Activated CD4-positive, alpha-beta T cell treated with anti-CD3 and anti-CD28 coated beads, Interleukin-10, Interleukin-2, amounts not matched to agents 100 ng/mL and 50 ng/mL, durations not matched to agents 16 hours and 8 hours (primary cell): Measurements from ENCODE around the gene UMODL1.
"Not testable (repeated sequence)": the region's sequence is repeated elsewhere in the genome, so short reads cannot be mapped to it uniquely, and the experiment has no call there.

ENCODE experiments used
- DNase-seq: peaks from one replicate; pipeline ENCODE4 v3.0.0-alpha.2; 2020

The UMODL1 gene

DNA sequence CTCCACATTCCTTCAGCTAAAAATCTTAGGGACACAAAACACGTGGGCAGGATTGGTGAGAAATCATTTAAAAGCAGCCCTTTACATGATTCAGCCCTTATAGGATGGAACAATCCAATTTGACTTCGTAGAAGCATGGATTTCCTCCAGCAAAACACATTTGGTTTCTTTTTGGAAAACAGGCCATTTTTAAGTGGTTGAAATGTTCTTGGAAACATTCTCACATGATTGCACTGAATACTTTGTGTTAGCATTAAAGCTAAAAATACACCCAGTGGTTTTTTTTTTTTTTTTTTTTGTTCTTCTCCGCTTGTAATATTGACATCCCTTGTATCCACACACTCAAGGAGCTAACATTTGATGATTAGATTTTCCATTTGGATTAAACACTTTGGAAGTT lies 105.7 kb downstream of the UMODL1 start:
- DNase-seq = no peak

- no peak for DNase-seq
Observed at GRCh38 chr21:42179316-42179715, 108.2 kb downstream of the UMODL1 start.

- not testable (repeated sequence) for DNase-seq
Observed at GRCh38 chr21:42180001-42180400, 108.9 kb downstream of the UMODL1 start.

GRCh38 chr21:42182713-42183371 lies 111.7 kb downstream of the UMODL1 start:
- no peak for DNase-seq

- no peak for DNase-seq
Observed at GRCh38 chr21:42183374-42184266, 112.5 kb downstream of the UMODL1 start.

DNA sequence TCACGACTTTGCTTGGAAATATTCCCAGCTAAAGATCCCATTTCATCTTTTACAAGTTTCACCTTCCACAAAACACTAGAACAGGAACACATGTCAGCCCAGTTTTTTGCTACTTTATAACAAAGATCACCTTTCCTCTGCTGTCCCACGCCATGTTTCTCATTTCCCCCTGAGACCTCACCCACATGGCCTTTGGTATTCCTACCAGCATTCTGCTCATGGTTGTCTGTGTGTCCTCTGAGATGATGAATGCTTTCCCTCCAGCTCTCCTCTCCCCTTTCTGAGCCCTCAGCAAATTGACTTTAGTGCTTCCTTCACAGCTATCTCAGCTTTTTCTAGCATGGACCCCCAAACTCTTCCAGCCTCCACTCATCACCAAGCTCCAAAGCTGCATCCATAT lies 115.5 kb downstream of the UMODL1 start:
- no peak for DNase-seq

GRCh38 chr21:42187976-42188653 lies 117.0 kb downstream of the UMODL1 start:
- DNase-seq = peak; percentile 95

GRCh38 chr21:42188663-42189062 lies 117.5 kb downstream of the UMODL1 start:
- no peak for DNase-seq

DNA sequence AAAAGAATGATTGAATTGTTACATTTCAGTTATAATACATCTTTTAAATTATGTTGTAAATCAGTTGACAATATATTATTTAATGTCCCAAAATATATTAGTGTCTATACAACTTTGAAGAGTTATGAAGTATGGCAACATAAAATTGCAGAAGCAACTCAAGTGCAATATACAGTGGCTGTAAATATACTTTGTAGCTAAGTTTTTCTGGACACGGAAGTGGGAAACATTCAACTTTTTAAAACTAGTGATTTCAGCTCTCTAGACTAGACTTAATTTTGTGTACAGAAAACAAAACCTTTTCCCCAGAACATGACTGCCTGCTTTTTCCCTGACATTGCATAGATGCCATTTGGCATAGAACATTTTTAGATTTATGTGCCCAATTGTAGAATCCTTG lies 118.3 kb downstream of the UMODL1 start:
- no peak for DNase-seq

GRCh38 chr21:42189860-42190485 lies 118.9 kb downstream of the UMODL1 start:
- DNase-seq = peak; percentile 77

- no peak for DNase-seq
Observed at GRCh38 chr21:42190486-42190863, 119.4 kb downstream of the UMODL1 start.

GRCh38 chr21:42191064-42191463 lies 119.9 kb downstream of the UMODL1 start:
- DNase-seq = no peak

DNA sequence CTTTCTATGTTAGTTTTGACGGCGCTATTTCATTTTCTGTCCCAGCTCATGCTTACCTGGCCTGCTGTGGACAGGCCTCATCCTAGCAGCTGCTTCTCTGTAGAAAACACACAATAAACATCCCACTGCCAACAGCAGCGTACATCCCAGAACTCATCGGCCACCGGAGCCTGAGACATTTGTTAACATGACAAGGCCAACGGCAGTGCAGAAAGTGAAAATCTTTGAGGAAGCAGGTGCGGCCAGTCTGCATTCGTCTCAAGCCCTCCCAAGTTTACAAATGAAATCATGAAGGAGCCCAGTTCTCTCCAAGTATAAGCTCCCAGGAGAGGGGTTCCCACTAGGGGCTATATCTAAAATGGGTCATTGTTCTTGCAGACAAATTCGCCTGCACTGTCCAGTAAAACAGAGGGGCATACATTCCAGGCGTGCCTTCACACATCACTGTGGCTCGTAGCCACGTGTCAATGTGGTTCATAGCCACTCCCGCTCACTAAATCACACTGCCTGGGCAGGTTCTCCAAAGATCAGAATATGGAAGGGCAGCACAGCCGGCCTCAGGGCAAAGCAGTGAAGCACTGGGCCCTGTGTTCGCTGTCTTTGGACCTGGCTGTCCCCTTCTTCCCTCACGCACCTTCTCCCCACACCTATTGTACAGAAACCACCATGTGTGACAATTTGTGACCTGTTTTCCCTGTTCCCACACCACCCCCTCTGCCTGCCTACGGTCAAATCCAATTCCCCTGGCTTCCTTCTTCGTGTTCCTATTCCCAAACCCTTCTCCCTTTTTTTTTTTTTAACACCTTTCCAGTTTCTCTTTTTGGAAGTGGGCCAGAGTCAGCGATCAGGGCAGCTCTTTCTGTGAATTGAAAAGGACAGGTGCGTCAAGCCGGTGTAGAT lies 120.8 kb downstream of the UMODL1 start:
- no peak for DNase-seq
